Caco-2 (cell line): Measurements from ENCODE around the gene ZAP70. TPM values are rescaled to one million over a fixed set of nuclear protein-coding genes. Genes with fewer than 3 reads are reported as not detected.

Experiments
- BruUV-seq: library from RNA; stranded (reverse); fragments of 400-500 nt; replicated peaks from 2 replicates; lab custom pipeline; 2021; lab: Mats Ljungman, UMichigan
- CTCF ChIA-PET: fragments of 300-600 bp; sonication (Branson Sonifier 250); formaldehyde crosslinking; loops from one replicate; lab custom pipeline; 2022; ENCODE audit warnings: antibody characterized with exemption; lab: Charles Lee
- POLR2A ChIA-PET: fragments of 300-600 bp; sonication (Branson Sonifier 250); formaldehyde crosslinking; loops from one replicate; lab custom pipeline; 2022; ENCODE audit warnings: antibody characterized with exemption; lab: Charles Lee
- DNase-seq, 2 experiments: peaks; one replicate each; pipeline versions ENCODE4 v3.0.0 to v3.0.0-alpha.2; 2020 to 2022
- H3K27me3 ChIP-seq: replicated peaks from 2 replicates; pipeline ENCODE4 v1.6.0; 2011; ENCODE audit warnings: low read length; ENCODE audit not compliant: control insufficient read depth, insufficient read depth
- H3K36me3 ChIP-seq: 2 replicates; pipeline ENCODE4 v1.5.1; 2011; ENCODE audit warnings: low read length; ENCODE audit not compliant: control insufficient read depth, insufficient read depth
- H3K4me1 ChIP-seq: fragments of 250-450 bp; sonication (Bioruptor Pico); 2 replicates; pipeline ENCODE4 v1.5.1; 2020; ENCODE audit warnings: mild to moderate bottlenecking
- H3K4me3 ChIP-seq: 2 replicates; pipeline ENCODE4 v1.5.1; 2011; ENCODE audit warnings: low read depth, mild to moderate bottlenecking, control low read depth, low read length
- H3K9me3 ChIP-seq: fragments of 250-450 bp; sonication (Bioruptor Pico); 2 replicates; pipeline ENCODE4 v1.5.1; 2020; ENCODE audit warnings: mild to moderate bottlenecking, moderate library complexity
- H3K27ac Mint-ChIP-seq: one replicate; pipeline ENCODE4 v1.8.0; 2022; ENCODE audit warnings: mixed read lengths; ENCODE audit not compliant: unreplicated experiment
- H3K27me3 Mint-ChIP-seq: one replicate; pipeline ENCODE4 v1.8.0; 2022; ENCODE audit warnings: mixed read lengths; ENCODE audit not compliant: insufficient read depth, unreplicated experiment
- H3K36me3 Mint-ChIP-seq: one replicate; pipeline ENCODE4 v1.8.0; 2022; ENCODE audit warnings: mild to moderate bottlenecking, mixed read lengths; ENCODE audit not compliant: insufficient read depth, unreplicated experiment
- H3K4me1 Mint-ChIP-seq: one replicate; pipeline ENCODE4 v1.8.0; 2022; ENCODE audit warnings: low read depth, mixed read lengths; ENCODE audit not compliant: unreplicated experiment
- H3K4me3 Mint-ChIP-seq: one replicate; pipeline ENCODE4 v1.8.0; 2022; ENCODE audit warnings: mild to moderate bottlenecking, moderate library complexity, mixed read lengths; ENCODE audit not compliant: unreplicated experiment
- H3K9me3 Mint-ChIP-seq: one replicate; pipeline ENCODE4 v1.8.0; 2022; ENCODE audit warnings: mixed read lengths; ENCODE audit not compliant: unreplicated experiment
- CTCF ChIP-seq, 2 experiments: fragments of 200-600 bp in 1 of 2; IDR thresholded peaks; 1 replicate in 1 of 2; 2 replicates in 1 of 2; pipeline versions ENCODE4 v1.5.1 to v1.8.0; 2011 to 2022; ENCODE audit warnings: antibody characterized with exemption in 1 of 2, control low read depth in 1 of 2, inconsistent platforms in 1 of 2, low read depth in 1 of 2, low read length in 1 of 2, mild to moderate bottlenecking in 1 of 2, moderate library complexity in 1 of 2; ENCODE audit not compliant: insufficient read depth in 1 of 2, severe bottlenecking in 1 of 2, unreplicated experiment in 1 of 2
- intact Hi-C: fragments of 100-400 bp; cut with micrococcal nuclease; formaldehyde crosslinking; loops from one replicate; pipeline ENCODE4 v1.10.0; 2022; ENCODE audit not compliant: unreplicated experiment
- total RNA-seq: library from RNA; stranded (reverse); gene quantifications from 2 replicates; pipeline ENCODE4 v1.2.3, GENCODE V29; 2022

Gene ZAP70
- total RNA-seq, 1 experiment from 2014 or later, result 0.82 TPM

GRCh38 chr2:97695744-97696143 lies 17.6 kb upstream of the ZAP70 start:
- H3K9me3 Mint-ChIP-seq, result no peaks in the 10 kb centered on the region
- no peaks in the 10 kb centered on the region for H3K27me3 Mint-ChIP-seq
- H3K36me3 Mint-ChIP-seq, result no peaks in the 10 kb centered on the region
- no TSS peak for BruUV-seq
- H3K27ac Mint-ChIP-seq, result no peak overlapping the region
- Histone ChIP-seq H3K27me3 (no peaks in the 10 kb centered on the region), H3K4me3 (no peak overlapping the region), H3K36me3 (no peaks in the 10 kb centered on the region), H3K4me1 (peaks cover 23% of the 10 kb centered on the region), H3K9me3 (no peaks in the 10 kb centered on the region)
- H3K4me1 Mint-ChIP-seq, result peaks cover 8% of the 10 kb centered on the region
- TF ChIP-seq CTCF (IDR thresholded peaks at IDR 0.05; ENCODE audit: insufficient read depth in 1 of 2, low read depth in 1 of 2, low read length in 1 of 2, severe bottlenecking in 1 of 2, unreplicated experiment in 1 of 2), result no peak
- DNase-seq, result no peak
- no peak overlapping the region for H3K4me3 Mint-ChIP-seq
- intact Hi-C loops, result no loop called here
- ChIA-PET CTCF (interaction anchor here (3.6 kb wide), 1 partner anchor 105 kb away, joined by 42 read pairs; the partner anchor contains the start of gene ANKRD36B), POLR2A (no interaction called here)

DNA sequence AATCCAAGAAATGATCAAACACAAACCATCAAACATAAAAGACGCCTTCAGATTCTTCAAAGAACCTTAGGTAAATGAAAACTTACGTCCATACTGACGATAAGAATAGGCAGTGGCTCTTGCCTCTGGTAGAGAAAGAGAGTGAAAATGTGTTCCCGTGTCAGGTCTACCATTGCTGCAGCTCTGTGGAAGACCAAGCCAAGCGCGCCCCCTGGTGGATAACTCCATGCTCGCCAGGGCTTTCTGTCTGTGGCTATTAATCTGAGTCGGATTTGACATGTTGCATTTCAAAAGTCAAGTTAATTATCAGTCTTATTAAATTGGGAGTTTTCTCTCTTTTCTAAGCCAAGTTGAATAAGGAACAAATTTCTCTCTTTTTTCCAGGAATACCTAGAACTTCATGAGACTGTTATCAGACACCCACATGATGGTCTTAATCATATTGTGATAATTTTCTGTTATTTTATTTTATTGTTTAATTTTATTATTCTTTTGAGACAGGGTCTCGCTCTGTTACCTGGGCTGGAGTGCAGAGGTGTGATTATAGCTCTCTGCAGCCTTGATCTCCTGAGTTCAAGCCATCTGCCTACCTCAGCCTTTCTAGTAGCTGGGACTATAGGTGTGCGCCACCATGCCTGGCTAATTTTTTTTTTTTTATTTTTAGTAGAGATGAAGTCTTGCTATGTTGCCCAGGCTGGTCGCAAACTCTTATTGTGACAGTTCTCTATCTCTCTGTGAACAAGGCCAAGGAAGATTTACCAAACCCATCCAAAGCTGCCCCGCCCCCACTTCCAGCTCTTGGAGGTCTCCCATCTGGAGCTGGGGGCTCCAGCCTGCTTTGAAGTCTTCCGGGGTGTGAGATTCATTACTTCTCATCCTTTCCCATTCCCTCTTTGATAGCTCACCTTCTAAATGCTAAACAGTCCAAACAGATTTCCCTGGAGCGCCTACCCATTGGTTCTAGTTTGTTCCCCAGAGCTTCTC lies 15.8 kb upstream of the ZAP70 start:
- peak; percentile 86 to 91 for DNase-seq
- H3K36me3 Mint-ChIP-seq, result no peaks in the 10 kb centered on the region
- H3K27ac Mint-ChIP-seq, result no peak overlapping the region
- H3K4me1 ChIP-seq, result peaks cover 18% of the 10 kb centered on the region
- H3K27me3 Mint-ChIP-seq, result no peaks in the 10 kb centered on the region
- TF ChIP-seq CTCF (IDR thresholded peaks at IDR 0.05; ENCODE audit: insufficient read depth in 1 of 2, low read depth in 1 of 2, low read length in 1 of 2, severe bottlenecking in 1 of 2, unreplicated experiment in 1 of 2), result peak; percentile 92 to 94
- peaks cover 8% of the 10 kb centered on the region for H3K4me1 Mint-ChIP-seq
- ChIA-PET CTCF (interaction anchor here (0.7 to 4.1 kb wide), 8 partner anchors 34 to 687 kb away, joined by 3 to 42 read pairs (median 6); partner anchors contain the start of genes ACTR1B, ANKRD36B and COX5B), POLR2A (interaction anchor here (0.8 kb wide), 1 partner anchor 52 kb away, joined by 3 read pairs; no protein-coding TSS in a partner anchor)
- no peaks in the 10 kb centered on the region for H3K27me3 ChIP-seq
- no peaks in the 10 kb centered on the region for H3K9me3 Mint-ChIP-seq
- intact Hi-C loops, result loop anchor here (1.0 kb wide), 2 partner anchors 33 to 47 kb away; partner anchors contain the start of gene ACTR1B
- H3K4me3 ChIP-seq, result no peak overlapping the region
- no peak overlapping the region for H3K4me3 Mint-ChIP-seq
- no TSS peak for BruUV-seq
- H3K36me3 ChIP-seq, result no peaks in the 10 kb centered on the region
- H3K9me3 ChIP-seq, result no peaks in the 10 kb centered on the region

DNA sequence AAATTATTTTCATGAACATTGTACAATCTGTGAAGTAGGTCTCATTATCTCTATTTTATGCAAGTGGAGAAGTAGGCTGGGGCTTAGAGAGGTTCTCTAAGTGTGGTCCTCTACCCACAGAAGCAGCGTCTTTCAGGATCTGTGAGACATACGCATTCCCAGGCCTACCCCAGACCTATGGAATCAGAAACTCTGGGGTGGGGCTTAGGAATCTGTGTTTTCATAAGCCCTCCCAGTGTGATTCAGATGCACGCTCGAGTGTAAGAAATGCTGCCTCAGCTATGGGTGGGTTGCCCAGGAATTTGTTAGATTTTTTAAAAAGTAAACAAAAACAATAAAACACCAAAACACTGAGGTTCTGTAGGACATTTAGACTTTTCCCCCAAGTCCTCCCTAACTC lies 14.8 kb upstream of the ZAP70 start:
- H3K9me3 Mint-ChIP-seq, result no peaks in the 10 kb centered on the region
- H3K27ac Mint-ChIP-seq, result no peak overlapping the region
- DNase-seq, result no peak
- Histone ChIP-seq H3K36me3 (no peaks in the 10 kb centered on the region), H3K27me3 (no peaks in the 10 kb centered on the region), H3K4me1 (peaks cover 18% of the 10 kb centered on the region), H3K4me3 (no peak overlapping the region), H3K9me3 (no peaks in the 10 kb centered on the region)
- H3K4me3 Mint-ChIP-seq, result no peak overlapping the region
- intact Hi-C loops, result no loop called here
- H3K4me1 Mint-ChIP-seq, result peaks cover 8% of the 10 kb centered on the region
- ChIA-PET POLR2A (no interaction called here), CTCF (interaction anchor here (0.8 to 4.1 kb wide), 9 partner anchors 35 to 688 kb away, joined by 3 to 42 read pairs (median 6); partner anchors contain the start of genes ACTR1B, ANKRD36B and COX5B)
- H3K36me3 Mint-ChIP-seq, result no peaks in the 10 kb centered on the region
- BruUV-seq, result no TSS peak
- no peaks in the 10 kb centered on the region for H3K27me3 Mint-ChIP-seq
- TF ChIP-seq CTCF (IDR thresholded peaks at IDR 0.05; ENCODE audit: insufficient read depth in 1 of 2, low read depth in 1 of 2, low read length in 1 of 2, severe bottlenecking in 1 of 2, unreplicated experiment in 1 of 2), result no peak
